ENCODE results near the gene SLC22A5.
A peak's percentile ranks its signal among the peaks of the same experiment; 100 is the strongest.
"Not testable (repeated sequence)": the region's sequence is repeated elsewhere in the genome, so short reads cannot be mapped to it uniquely, and the experiment has no call there.

Gene SLC22A5

DNA sequence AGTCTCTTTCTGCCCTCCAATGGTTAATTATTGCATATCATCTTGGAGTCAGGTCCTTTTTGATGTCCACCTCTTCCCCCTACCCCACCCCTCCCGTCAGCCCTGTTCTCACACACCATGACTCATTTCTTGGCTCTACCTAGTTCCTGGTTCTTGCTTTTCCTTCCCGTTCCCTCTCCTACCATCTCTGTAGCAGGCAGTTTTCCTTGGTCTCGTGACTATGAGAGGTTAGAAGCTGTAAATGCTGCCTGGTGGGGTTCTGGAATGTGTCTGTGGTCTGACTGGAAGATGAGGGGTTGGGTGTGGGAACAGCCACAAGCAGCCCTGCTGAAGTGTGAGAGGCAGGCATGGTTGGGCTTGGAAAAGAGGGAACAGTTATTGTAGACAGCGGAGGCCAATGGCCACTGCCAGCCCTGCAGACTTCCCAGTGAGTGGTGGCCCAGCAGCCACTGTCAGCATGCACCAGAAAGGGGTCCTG lies 18.2 kb downstream of the SLC22A5 start:
- DNase-seq (ENCODE audit: extremely low read depth in 1 of 2, low read depth in 1 of 2) = no peak

DNA sequence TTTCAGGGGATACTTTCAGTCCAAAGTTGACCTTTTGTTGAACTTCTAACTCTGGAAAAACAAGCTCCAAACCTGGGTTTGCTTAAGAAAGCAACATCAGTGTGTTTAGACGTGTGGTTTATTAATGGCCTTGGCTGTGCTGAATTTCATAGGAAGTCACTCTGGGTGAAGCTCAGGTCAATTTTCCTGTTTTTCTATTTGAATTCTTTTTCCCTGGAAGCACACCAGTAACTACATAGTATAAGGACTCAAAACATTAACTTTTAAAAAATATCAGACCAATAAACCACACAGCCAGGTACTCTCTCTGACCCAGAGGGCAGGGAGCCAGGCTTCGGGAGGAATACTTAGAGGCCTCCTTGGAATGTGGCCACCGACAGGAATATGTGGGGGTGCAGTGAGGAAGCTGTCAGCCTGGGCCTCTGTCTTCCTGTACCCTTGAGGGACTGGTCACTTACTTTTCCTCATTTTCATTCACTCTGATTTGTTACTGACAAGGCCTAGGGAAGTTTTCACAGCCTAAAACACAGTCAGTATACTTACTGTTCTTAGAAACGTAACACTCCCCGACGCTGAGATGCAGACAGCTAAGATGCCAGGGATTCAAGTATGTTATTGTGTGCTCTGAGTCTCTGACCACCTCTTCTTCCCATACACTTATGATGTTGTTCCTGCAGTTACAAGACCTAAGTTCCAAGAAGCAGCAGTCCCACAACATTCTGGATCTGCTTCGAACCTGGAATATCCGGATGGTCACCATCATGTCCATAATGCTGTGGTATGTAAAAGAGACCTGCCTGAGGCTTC lies 18.9 kb downstream of the SLC22A5 start:
- DNase-seq (ENCODE audit: extremely low read depth in 1 of 2, low read depth in 1 of 2) = no peak

- DNase-seq (ENCODE audit: extremely low read depth in 1 of 2, low read depth in 1 of 2) = no peak
These were observed 19.5 kb downstream of the SLC22A5 start for GRCh38 chr5:132389051-132389331.

- DNase-seq (ENCODE audit: extremely low read depth in 1 of 2, low read depth in 1 of 2) = no peak
These were observed 20.2 kb downstream of the SLC22A5 start for GRCh38 chr5:132389585-132390286.

DNA sequence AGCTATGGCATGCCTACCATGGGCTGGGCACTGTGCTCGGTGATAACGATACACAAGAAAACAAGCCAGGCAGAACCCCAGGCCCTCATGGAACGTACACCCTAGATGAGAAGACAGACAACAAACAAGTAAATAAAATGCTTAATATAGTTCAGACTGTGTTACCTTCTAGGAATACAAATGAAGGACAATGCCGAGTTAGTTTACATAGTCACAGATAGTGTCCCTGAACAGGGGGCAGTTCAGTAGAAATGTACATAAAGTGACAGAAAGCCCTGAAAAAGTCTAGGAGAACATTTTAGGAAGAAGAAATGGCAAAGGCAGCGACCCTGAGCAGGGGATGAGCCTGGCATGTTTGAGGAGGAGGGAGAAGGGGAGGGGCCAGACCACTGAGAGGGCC lies 21.7 kb downstream of the SLC22A5 start:
- DNase-seq (ENCODE audit: extremely low read depth in 1 of 2, low read depth in 1 of 2) = no peak

DNA sequence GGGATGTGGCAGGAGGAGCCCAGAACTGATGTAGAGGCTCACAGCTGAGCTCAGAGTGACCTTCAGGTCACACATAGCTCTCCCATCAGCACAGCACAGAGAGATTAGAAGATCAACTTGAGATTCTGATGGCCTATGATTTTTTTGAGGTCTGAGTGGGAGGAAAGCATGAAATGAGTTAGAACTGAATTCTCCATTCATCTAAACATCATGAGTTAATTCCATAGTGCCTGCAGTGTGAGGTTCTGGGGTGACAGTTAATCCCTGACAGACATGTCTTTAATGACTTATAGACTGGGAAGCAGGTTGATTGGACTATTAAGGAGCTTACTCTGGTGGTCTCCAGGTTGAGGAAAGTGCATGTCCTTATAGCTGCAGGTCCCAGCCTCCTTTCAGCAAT lies 22.4 kb downstream of the SLC22A5 start:
- no peak for DNase-seq (ENCODE audit: extremely low read depth in 1 of 2, low read depth in 1 of 2)

DNA sequence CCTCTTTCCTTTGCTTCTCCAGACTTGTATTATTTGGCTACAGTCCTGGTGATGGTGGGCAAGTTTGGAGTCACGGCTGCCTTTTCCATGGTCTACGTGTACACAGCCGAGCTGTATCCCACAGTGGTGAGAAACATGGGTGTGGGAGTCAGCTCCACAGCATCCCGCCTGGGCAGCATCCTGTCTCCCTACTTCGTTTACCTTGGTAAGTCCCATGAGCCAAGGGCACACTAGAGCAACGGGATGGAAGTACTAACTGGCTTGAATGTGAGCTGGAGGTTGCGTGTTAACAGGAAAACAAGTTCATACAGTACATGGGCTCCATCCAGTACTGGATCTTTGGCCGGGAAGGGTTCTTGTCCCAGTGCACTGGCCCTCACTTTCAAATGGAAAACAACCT lies 22.9 kb downstream of the SLC22A5 start:
- no peak for DNase-seq (ENCODE audit: extremely low read depth in 1 of 2, low read depth in 1 of 2)

DNA sequence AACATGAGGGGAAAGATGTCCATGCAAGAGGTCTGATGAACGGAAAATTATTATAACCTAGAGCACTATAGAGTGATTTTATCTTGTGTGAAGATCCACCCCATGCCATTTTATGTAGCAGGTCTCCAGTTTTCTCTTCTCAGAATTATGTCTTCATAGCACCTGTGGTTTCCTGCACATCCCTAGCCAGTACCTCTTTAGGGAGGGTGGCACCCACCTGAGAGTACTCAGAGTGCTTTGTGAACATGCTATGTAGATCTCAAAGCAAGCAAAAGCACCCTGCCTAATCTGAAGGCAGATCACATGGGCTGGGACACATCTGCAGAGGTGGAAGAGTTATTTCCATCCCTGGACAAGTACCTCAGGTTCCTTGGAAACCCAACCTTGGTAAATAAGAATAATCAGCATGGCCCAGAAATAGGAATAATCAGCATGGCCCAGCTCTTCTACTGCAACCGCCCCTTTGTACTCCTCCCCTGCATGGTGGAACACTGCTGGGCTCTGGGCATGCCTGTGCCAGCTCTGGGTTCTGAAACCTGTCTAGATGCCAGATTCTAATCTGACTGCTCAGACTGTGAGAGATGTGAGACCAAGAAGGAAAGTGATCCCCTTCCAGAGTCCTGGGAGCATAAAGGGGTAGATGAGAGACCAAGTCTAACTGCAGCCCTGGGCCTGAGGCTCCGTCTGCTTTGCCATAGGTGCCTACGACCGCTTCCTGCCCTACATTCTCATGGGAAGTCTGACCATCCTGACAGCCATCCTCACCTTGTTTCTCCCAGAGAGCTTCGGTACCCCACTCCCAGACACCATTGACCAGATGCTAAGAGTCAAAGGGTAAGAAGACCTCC lies 23.7 kb downstream of the SLC22A5 start:
- DNase-seq (ENCODE audit: extremely low read depth in 1 of 2, low read depth in 1 of 2) = no peak

DNA sequence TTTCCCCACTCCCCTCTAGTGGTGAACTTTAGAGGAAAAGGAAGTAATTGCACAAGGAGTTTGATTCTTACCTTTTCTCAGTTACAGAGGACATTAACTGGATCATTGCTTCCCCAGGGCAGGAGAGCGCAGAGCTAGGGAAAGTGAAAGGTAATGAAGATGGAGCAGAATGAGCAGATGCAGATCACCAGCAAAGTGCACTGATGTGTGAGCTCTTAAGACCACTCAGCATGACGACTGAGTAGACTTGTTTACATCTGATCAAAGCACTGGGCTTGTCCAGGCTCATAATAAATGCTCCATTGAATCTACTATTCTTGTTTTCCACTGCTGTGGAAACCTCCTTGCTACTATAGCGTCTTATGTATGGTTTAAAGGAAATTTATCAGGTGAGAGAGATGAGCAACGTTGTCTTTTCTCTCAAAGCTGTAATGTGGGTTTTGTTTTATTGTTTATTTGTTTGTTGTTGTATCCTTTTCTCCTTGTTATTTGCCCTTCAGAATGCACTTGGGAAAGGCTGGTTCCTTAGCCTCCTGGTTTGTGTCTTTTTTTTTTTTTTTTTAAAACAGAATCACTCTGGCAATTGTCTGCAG lies 25.3 kb downstream of the SLC22A5 start:
- no peak for DNase-seq (ENCODE audit: extremely low read depth in 1 of 2, low read depth in 1 of 2)

- DNase-seq (ENCODE audit: extremely low read depth in 1 of 2, low read depth in 1 of 2) = no peak
These were observed 27.1 kb downstream of the SLC22A5 start for GRCh38 chr5:132396589-132397031.

DNA sequence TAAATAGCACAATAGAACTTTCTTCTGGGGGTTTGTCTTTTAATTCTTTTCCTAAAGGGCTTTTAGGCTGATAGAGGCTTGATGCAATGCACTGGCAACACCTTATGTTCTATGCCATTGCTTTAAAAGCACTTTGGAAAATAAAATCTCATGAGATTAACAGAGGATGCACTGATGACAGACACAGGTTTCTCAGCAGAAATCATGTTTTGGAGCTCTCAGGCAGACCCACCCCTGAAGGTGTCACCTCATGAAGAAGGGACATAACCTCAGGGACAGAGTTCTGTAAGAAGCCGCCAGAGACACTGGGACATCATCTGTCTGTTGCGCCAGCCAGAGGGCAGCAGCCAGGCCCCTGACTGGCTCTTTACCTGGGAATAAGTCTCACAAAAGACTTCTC lies 27.7 kb downstream of the SLC22A5 start:
- no peak for DNase-seq (ENCODE audit: extremely low read depth in 1 of 2, low read depth in 1 of 2)

DNA sequence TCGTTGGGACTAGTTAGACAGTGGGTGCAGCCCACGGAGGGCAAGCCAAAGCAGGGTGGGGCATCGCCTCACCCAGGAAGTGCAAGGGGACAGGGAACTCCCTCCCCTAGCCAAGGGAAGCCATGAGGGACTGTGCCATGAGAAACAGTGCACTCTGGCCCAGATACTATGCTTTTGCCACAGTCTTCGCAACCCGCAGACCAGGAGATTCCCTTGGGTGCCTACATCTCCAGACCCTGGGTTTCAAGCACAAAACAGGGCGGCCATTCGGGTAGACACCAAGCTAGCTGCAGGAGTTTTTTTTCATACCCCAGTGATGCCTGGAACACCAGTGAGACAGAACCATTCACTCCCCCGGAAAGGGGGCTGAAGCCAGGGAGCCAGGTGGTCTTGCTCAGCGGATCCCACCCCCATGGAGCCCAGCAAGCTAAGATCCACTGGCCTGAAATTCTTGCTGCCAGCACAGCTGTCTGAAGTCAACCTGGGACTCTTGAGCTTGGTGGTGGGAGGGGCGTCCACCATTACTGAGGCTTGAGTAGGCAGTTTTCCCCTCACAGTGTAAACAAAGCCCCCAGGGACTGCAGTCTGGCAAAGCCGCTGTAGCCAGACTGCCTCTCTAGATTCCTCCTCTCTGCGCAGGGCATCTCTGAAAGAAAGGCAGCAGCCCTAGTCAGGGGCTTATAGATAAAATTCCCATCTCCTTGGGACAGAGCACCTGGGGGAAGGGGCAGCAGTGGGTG lies 28.6 kb downstream of the SLC22A5 start:
- not testable (repeated sequence) for DNase-seq (ENCODE audit: extremely low read depth in 1 of 2, low read depth in 1 of 2)

DNA sequence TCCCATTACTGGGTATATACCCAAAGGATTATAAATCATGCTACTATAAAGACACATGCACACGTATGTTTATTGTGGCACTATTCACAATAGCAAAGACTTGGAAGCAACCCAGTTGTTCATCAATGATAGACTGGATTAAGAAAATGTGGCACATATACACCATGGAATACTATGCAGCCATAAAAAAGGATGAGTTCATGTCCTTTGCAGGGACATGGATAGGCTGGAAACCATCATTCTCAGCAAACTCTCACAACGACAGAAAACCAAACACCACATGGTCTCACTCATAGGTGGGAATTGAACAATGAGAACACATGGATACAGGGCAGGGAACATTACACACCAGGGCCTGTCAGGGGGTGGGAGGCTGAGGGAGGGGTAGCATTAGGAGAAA lies 34.5 kb downstream of the SLC22A5 start:
- DNase-seq (ENCODE audit: extremely low read depth in 1 of 2, low read depth in 1 of 2) = not testable (repeated sequence)

- no peak for DNase-seq (ENCODE audit: extremely low read depth in 1 of 2, low read depth in 1 of 2)
These were observed 36.1 kb downstream of the SLC22A5 start for GRCh38 chr5:132405646-132406045.

DNA sequence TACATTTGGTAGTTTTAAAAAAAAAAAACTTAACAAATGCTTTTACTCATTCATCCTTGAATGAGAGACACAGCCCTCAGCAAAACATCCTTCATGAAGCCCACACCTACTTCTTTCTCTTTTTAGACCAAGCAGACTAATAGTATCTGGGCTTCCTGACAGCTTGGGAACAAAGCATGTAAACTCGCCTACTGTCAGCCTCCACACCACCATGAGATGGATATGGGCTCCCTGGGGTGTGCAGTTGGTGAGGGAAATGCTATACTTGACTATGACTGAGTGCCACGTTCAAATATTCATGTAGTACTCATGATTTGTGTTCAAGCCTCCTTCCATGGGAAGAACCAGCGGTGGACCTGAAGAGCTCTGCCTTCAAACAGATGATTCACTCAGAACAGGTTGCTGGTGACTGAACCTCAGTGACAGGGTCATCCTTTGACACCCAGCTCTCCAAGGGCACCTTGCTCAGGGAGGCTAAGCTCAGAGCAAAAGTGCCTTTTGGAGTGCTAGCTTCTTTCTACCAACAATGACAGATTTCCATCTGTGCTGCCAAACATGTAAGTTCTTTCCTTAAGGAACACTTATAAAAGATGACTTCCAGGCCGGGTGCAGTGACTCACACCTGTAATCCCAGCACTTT lies 36.8 kb downstream of the SLC22A5 start:
- DNase-seq (ENCODE audit: extremely low read depth in 1 of 2, low read depth in 1 of 2) = no peak

DNA sequence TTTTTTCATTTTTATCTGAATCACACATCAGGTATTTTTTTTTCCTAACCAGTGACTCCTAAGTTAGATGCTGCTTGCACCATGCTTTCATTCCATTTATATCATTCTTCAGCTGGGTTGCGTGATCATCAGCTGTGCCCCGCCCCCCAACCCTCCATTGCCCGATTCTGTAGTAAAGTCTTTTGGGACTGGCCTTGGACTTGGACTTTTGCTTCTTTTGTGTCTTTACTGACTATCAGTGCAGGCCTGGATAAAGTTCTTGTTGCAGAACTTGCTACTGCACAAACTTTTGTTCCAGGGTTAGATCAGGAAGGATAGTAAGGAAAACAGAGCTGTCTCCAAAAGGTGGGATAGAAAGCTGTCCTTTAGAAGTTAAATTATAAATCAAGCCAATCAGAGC lies 38.5 kb downstream of the SLC22A5 start:
- no peak for DNase-seq (ENCODE audit: extremely low read depth in 1 of 2, low read depth in 1 of 2)

DNA sequence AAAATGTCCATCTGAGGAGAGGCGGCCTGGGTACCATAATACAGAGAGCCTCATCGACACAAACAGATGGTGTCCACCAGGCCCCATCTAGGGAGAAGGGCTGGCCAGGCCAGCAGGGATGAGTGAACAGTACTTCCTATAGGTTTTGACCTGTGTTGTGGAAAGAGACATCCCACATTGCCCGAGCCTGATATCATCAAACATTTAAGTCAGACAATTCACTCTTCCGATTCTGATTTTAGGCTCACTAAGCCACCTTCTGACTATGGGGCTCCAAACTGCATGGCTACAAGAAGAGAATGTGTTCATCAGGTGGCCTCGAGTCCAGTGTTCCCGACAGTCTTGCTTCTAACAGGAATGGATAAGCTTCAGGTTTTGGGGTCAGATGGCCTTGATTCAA lies 38.9 kb downstream of the SLC22A5 start:
- DNase-seq (ENCODE audit: extremely low read depth in 1 of 2, low read depth in 1 of 2) = no peak

DNA sequence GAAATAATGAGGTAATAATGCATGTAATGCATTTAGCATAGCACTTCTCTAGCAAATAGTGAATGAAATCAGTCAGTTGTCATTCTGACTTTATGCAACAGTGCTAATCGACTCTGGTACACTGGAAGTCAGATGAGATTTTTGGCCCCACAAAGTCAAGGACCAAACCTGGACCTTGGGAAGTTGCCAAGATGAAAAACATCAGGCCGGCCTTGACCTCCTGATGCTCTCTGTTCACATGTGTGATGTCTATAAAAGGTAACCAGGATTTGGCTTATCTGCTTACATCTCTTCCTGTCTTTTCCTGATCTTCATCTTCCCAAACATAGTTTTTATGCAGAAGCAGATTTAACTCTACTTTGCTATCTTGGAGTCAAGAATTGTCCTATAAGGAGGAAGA lies 39.5 kb downstream of the SLC22A5 start:
- DNase-seq (ENCODE audit: extremely low read depth in 1 of 2, low read depth in 1 of 2) = no peak

DNA sequence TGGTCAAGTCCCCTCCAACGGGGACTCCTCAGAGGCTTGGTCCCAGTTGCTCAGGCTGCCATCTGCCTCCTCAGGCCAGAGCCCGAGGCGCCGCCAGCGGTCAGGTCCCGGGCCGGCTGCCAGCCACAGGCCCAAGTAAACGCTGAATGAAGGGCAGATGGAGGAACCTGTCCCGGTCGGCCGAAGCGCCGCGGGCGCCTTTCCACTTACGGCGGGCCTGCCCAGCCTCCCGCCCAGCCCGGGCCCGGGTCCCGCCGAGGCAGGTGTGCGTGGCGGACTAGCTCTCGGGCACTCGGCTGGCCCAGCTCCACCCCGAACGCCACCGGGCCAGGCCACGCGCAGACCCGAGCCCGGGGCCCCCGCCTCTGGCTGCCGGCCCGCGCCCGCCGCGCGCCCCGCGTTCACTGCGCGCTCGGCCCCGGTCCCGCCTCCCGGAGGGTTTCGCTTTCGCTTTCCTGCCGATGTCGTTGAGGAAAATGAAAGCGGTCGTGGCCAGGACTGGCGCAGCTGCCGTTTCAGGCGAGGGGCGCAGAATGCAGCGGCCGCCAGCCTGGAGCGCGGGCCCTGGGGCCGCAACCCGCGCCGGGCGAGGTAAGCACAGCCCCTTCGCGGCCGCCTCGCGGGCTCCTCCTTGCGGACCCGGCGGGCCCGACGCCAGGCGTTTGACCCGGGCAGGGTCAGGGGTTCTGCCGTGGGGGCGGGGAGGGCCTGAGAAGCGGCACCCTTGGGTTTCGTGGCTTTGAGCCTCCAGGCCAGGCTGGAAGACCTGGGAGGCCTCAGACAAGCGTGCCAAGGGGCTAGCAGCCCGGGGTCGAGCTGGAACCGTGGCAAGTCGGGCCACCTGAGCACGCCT lies 41.2 kb downstream of the SLC22A5 start:
- DNase-seq (ENCODE audit: extremely low read depth in 1 of 2, low read depth in 1 of 2) = peak; percentile 72 to 77
